ENCODE results near the gene NKAIN4.

DNA sequence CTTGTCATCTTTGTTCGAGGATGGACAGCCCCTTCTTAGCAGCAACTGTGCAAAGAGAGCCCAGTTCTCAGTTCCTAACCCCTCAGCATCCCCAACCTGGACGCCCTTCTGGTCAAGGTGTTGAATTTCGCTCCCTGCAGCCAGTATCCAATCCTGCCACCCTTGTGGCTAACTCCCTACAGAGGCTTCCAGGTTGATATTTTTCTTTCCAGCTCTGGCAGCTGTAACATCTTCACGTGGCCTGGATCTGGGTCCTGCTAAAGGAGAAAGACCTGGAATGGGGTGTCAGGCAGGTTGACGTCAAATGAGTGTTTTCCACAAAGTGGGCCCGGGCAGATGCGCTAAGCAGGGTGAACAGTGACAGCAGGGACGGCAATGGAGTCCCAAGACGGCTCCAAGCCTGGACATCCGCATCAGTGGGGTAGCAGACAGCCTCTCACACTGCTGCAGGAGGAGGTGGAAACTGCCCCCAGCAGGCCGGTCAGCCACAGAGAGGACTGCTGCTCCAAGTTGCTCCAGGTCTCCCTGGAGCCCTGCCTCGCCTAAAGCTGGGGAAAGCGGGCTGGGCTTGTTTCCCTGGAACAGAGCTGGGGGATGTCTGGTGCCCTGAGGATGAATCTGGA, 37.3 kb downstream of the NKAIN4 start:
- TF ChIP-seq, protein P1, sequence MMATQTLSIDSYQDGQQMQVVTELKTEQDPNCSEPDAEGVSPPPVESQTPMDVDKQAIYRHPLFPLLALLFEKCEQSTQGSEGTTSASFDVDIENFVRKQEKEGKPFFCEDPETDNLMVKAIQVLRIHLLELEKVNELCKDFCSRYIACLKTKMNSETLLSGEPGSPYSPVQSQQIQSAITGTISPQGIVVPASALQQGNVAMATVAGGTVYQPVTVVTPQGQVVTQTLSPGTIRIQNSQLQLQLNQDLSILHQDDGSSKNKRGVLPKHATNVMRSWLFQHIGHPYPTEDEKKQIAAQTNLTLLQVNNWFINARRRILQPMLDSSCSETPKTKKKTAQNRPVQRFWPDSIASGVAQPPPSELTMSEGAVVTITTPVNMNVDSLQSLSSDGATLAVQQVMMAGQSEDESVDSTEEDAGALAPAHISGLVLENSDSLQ (IDR thresholded peaks at IDR 0.05) = no peak
- no peak for TF ChIP-seq FOXK2 (IDR thresholded peaks at IDR 0.05)
